Loucy (cell line): ENCODE measurements around the gene MEGF10.

Experiments used
- H2AFZ ChIP-seq: fragments of 200-600 bp; sonication (generic); 2 replicates; pipeline ENCODE4 v1.6.0; 2016; ENCODE audit warnings: antibody characterized with exemption, mild to moderate bottlenecking, low read length, moderate library complexity
- H3F3A ChIP-seq: fragments of 200-600 bp; 2 replicates; pipeline ENCODE4 v1.6.0; 2016; ENCODE audit warnings: antibody characterized with exemption, low read depth, mild to moderate bottlenecking
- H3K27me3 ChIP-seq: fragments of 200-600 bp; sonication (generic); 2 replicates; pipeline ENCODE4 v1.6.1; 2014; ENCODE audit warnings: low read length, mild to moderate bottlenecking; ENCODE audit not compliant: insufficient read depth, poor library complexity, severe bottlenecking
- H3K36me3 ChIP-seq: fragments of 200-600 bp; sonication (generic); 2 replicates; pipeline ENCODE4 v1.6.1; 2016; ENCODE audit warnings: low read length; ENCODE audit not compliant: insufficient read depth
- H3K4me1 ChIP-seq: fragments of 200-600 bp; sonication (generic); 2 replicates; pipeline ENCODE4 v1.5.1; 2014; ENCODE audit warnings: low read length, mild to moderate bottlenecking; ENCODE audit not compliant: insufficient read depth, poor library complexity, severe bottlenecking
- H3K4me2 ChIP-seq: fragments of 200-600 bp; sonication (generic); 2 replicates; pipeline ENCODE4 v1.6.0; 2014; ENCODE audit warnings: antibody characterized with exemption, low read length, low read depth, mild to moderate bottlenecking; ENCODE audit not compliant: poor library complexity, severe bottlenecking
- H3K4me3 ChIP-seq: fragments of 200-600 bp; sonication (generic); 2 replicates; pipeline ENCODE4 v1.5.1; 2014; ENCODE audit warnings: low read length, mild to moderate bottlenecking, mixed read lengths; ENCODE audit not compliant: poor library complexity, severe bottlenecking
- H3K79me2 ChIP-seq: fragments of 200-600 bp; sonication (generic); 2 replicates; pipeline ENCODE4 v1.6.1; 2014; ENCODE audit warnings: low read length; ENCODE audit not compliant: insufficient read depth
- H3K9ac ChIP-seq: fragments of 200-600 bp; sonication (generic); 2 replicates; pipeline ENCODE4 v1.6.0; 2014; ENCODE audit warnings: mild to moderate bottlenecking, low read depth, low read length, moderate library complexity; ENCODE audit not compliant: poor library complexity, severe bottlenecking
- H3K9me2 ChIP-seq: fragments of 200-600 bp; sonication (generic); replicated peaks from 2 replicates; pipeline ENCODE4 v1.6.1; 2016; ENCODE audit warnings: low read depth, low read length, mixed read lengths
- H3K9me3 ChIP-seq: fragments of 200-600 bp; sonication (generic); 2 replicates; pipeline ENCODE4 v1.6.1; 2014; ENCODE audit warnings: mild to moderate bottlenecking, antibody characterized with exemption, low read length, low read depth; ENCODE audit not compliant: insufficient read depth
- H4K20me1 ChIP-seq: fragments of 200-600 bp; sonication (generic); 2 replicates; pipeline ENCODE4 v1.6.0; 2014; ENCODE audit warnings: antibody characterized with exemption, low read length, mild to moderate bottlenecking; ENCODE audit not compliant: insufficient read depth, poor library complexity, severe bottlenecking
- CTCF ChIP-seq: fragments of 200-600 bp; sonication (generic); conservative IDR thresholded peaks from 2 replicates; pipeline ENCODE4 v1.5.1; 2014; ENCODE audit warnings: mild to moderate bottlenecking, antibody characterized with exemption, low read length
- EZH2phosphoT487 ChIP-seq: fragments of 200-600 bp; IDR thresholded peaks from 2 replicates; pipeline ENCODE4 v1.6.1; 2018; ENCODE audit warnings: antibody characterized with exemption, mild to moderate bottlenecking, moderate library complexity, borderline replicate concordance

MEGF10 gene

GRCh38 chr5:127293373-127293772 lies 2.8 kb downstream of the MEGF10 start:
- Histone ChIP-seq H3F3A (no peaks in the 10 kb centered on the region), H3K4me2 (no peak overlapping the region), H3K27me3 (no peaks in the 10 kb centered on the region), H3K36me3 (no peaks in the 10 kb centered on the region), H3K4me3 (no peak overlapping the region), H3K9me3 (peaks cover 3% of the 10 kb centered on the region; the same call in 1 of the 2 replicates), H3K9me2 (no peaks in the 10 kb centered on the region), H3K4me1 (no peaks in the 10 kb centered on the region), H4K20me1 (no peaks in the 10 kb centered on the region), H3K79me2 (no peaks in the 10 kb centered on the region), H3K9ac (no peak overlapping the region), H2AFZ (no peak overlapping the region)
- TF ChIP-seq EZH2phosphoT487 (no peak), CTCF (no peak)

- H3K9ac ChIP-seq = no peak overlapping the region
- H2AFZ ChIP-seq = no peak overlapping the region
- H3K4me1 ChIP-seq = no peaks in the 10 kb centered on the region
- no peak overlapping the region for H3K4me3 ChIP-seq
- no peaks in the 10 kb centered on the region for H3K79me2 ChIP-seq
- H3K9me3 ChIP-seq = no peaks in the 10 kb centered on the region
- no peak overlapping the region for H3K4me2 ChIP-seq
- no peaks in the 10 kb centered on the region for H3K9me2 ChIP-seq
- no peak for TF ChIP-seq EZH2phosphoT487
- H3K27me3 ChIP-seq = no peaks in the 10 kb centered on the region
- no peaks in the 10 kb centered on the region for H4K20me1 ChIP-seq
- no peaks in the 10 kb centered on the region for H3K36me3 ChIP-seq
- H3F3A ChIP-seq = no peaks in the 10 kb centered on the region
Measured at GRCh38 chr5:127294829-127295228, 4.2 kb downstream of the MEGF10 start.

GRCh38 chr5:127295454-127295853 lies 4.9 kb downstream of the MEGF10 start:
- no peak overlapping the region for H2AFZ ChIP-seq
- no peaks in the 10 kb centered on the region for H3K9me2 ChIP-seq
- no peak overlapping the region for H3K9ac ChIP-seq

More at GRCh38 chr5:127295454-127295853, 4.9 kb downstream of the MEGF10 start:
- Histone ChIP-seq H4K20me1 (no peaks in the 10 kb centered on the region), H3K9me3 (no peaks in the 10 kb centered on the region), H3K4me1 (no peaks in the 10 kb centered on the region), H3K36me3 (no peaks in the 10 kb centered on the region), H3K4me2 (no peak overlapping the region), H3F3A (no peaks in the 10 kb centered on the region), H3K79me2 (no peaks in the 10 kb centered on the region), H3K4me3 (no peak overlapping the region), H3K27me3 (no peaks in the 10 kb centered on the region)
- TF ChIP-seq CTCF = no peak
